Measurements from ENCODE around the gene ATOH8.

Gene ATOH8
- 0 to 2.0 (median 0.11) reads per million in 9 experiments for total RNA-seq

GRCh38 chr2:85753525-85754312, at the start of gene ATOH8:
TSS of gene ATOH8 (plus strand) at chr2:85753991. CDS start at chr2:85754190, 199 bp downstream.
- DNase-seq (peak in 1 of 3 experiments; percentile 8), ATAC-seq (replicated peaks) (no peak)
- Mint-ChIP-seq H3K36me3 (ENCODE audit: insufficient read depth) (peaks cover 6% of the 10 kb centered on the region), H3K9me3 (no peaks in the 10 kb centered on the region), H3K4me3 (peak within 1 kb of the TSS; percentile 83 to 93), H3K27ac (peak within 1 kb of the TSS in 1 of 2 donors; percentile 90), H3K27me3 (peaks cover 60 to 94% of the 10 kb centered on the region in 2 donors), H3K4me1 (ENCODE audit: low read depth in 2 of 2) (peaks cover 11 to 16% of the 10 kb centered on the region in 2 donors)

- H3K4me1 Mint-ChIP-seq (ENCODE audit: low read depth in 2 of 2): peaks cover 37 to 41% of the 10 kb centered on the region in 2 donors
- peak overlapping the region; percentile 80 to 92 for H3K27ac Mint-ChIP-seq
- peaks cover 20% of the 10 kb centered on the region for H3K36me3 Mint-ChIP-seq (ENCODE audit: insufficient read depth)
- H3K9me3 Mint-ChIP-seq: no peaks in the 10 kb centered on the region
- peak overlapping the region; percentile 11 to 64 for H3K4me3 Mint-ChIP-seq
- H3K27me3 Mint-ChIP-seq: no peaks in the 10 kb centered on the region
- no peak for ATAC-seq (replicated peaks)
- DNase-seq: no peak
Measured at GRCh38 chr2:85704038-85704437, 49.8 kb upstream of the ATOH8 start.

GRCh38 chr2:85704800-85705679, 48.8 kb upstream of the ATOH8 start:
- no peaks in the 10 kb centered on the region for H3K9me3 Mint-ChIP-seq
- peaks cover 37 to 38% of the 10 kb centered on the region in 2 donors for H3K4me1 Mint-ChIP-seq (ENCODE audit: low read depth in 2 of 2)
- peak overlapping the region; percentile 80 to 92 for H3K27ac Mint-ChIP-seq
- H3K36me3 Mint-ChIP-seq (ENCODE audit: insufficient read depth): peaks cover 13% of the 10 kb centered on the region
- ATAC-seq (replicated peaks): peak; percentile 76
- peak in 2 of 3 experiments; percentile 52 to 56 for DNase-seq
- peak overlapping the region; percentile 63 to 64 for H3K4me3 Mint-ChIP-seq
- H3K27me3 Mint-ChIP-seq: no peaks in the 10 kb centered on the region

GRCh38 chr2:85705680-85706039, 48.1 kb upstream of the ATOH8 start:
- peaks cover 10% of the 10 kb centered on the region for H3K36me3 Mint-ChIP-seq (ENCODE audit: insufficient read depth)
- ATAC-seq (replicated peaks) (no peak), DNase-seq (no peak)
- no peaks in the 10 kb centered on the region for H3K9me3 Mint-ChIP-seq
- H3K4me1 Mint-ChIP-seq (ENCODE audit: low read depth in 2 of 2): peaks cover 37 to 38% of the 10 kb centered on the region in 2 donors
- no peaks in the 10 kb centered on the region for H3K27me3 Mint-ChIP-seq
- H3K27ac Mint-ChIP-seq: peak overlapping the region in 1 of 2 donors; percentile 80
- H3K4me3 Mint-ChIP-seq: peak overlapping the region in 1 of 2 donors; percentile 64

GRCh38 chr2:85706063-85706462, 47.7 kb upstream of the ATOH8 start:
- peak overlapping the region in 1 of 2 donors; percentile 80 for H3K27ac Mint-ChIP-seq
- no peaks in the 10 kb centered on the region for H3K27me3 Mint-ChIP-seq
- no peaks in the 10 kb centered on the region for H3K9me3 Mint-ChIP-seq
- H3K4me1 Mint-ChIP-seq (ENCODE audit: low read depth in 2 of 2): peaks cover 37 to 38% of the 10 kb centered on the region in 2 donors
- DNase-seq (no peak), ATAC-seq (replicated peaks) (no peak)
- H3K4me3 Mint-ChIP-seq: peak overlapping the region in 1 of 2 donors; percentile 64
- H3K36me3 Mint-ChIP-seq (ENCODE audit: insufficient read depth): peaks cover 6% of the 10 kb centered on the region

GRCh38 chr2:85706599-85707296, 47.0 kb upstream of the ATOH8 start:
- peaks cover 7% of the 10 kb centered on the region for H3K36me3 Mint-ChIP-seq (ENCODE audit: insufficient read depth)
- ATAC-seq (replicated peaks) (no peak), DNase-seq (no peak)
- peaks cover 37 to 38% of the 10 kb centered on the region in 2 donors for H3K4me1 Mint-ChIP-seq (ENCODE audit: low read depth in 2 of 2)
- peak overlapping the region; percentile 29 to 80 for H3K27ac Mint-ChIP-seq
- no peaks in the 10 kb centered on the region for H3K9me3 Mint-ChIP-seq
- H3K27me3 Mint-ChIP-seq: peaks cover 0 to 6% of the 10 kb centered on the region in 2 donors
- peak overlapping the region; percentile 6 to 50 for H3K4me3 Mint-ChIP-seq

GRCh38 chr2:85707304-85707703, 46.5 kb upstream of the ATOH8 start:
- H3K9me3 Mint-ChIP-seq: no peaks in the 10 kb centered on the region
- peak overlapping the region; percentile 6 to 50 for H3K4me3 Mint-ChIP-seq
- H3K27ac Mint-ChIP-seq: peak overlapping the region; percentile 29 to 80
- H3K27me3 Mint-ChIP-seq: peaks cover 0 to 6% of the 10 kb centered on the region in 2 donors
- H3K4me1 Mint-ChIP-seq (ENCODE audit: low read depth in 2 of 2): peaks cover 36 to 38% of the 10 kb centered on the region in 2 donors
- peaks cover 7% of the 10 kb centered on the region for H3K36me3 Mint-ChIP-seq (ENCODE audit: insufficient read depth)
- DNase-seq (peak; percentile 76 to 81 (median 77)), ATAC-seq (replicated peaks) (peak; percentile 73)

- Mint-ChIP-seq H3K27ac (no peak overlapping the region), H3K4me1 (ENCODE audit: low read depth in 2 of 2) (peaks cover 27 to 29% of the 10 kb centered on the region in 2 donors), H3K4me3 (no peak overlapping the region), H3K36me3 (ENCODE audit: insufficient read depth) (peaks cover 7% of the 10 kb centered on the region), H3K9me3 (no peaks in the 10 kb centered on the region), H3K27me3 (peaks cover 0 to 6% of the 10 kb centered on the region in 2 donors)
- no peak for ATAC-seq (replicated peaks)
- DNase-seq: no peak
Measured at GRCh38 chr2:85708641-85709040, 45.1 kb upstream of the ATOH8 start.

- DNase-seq (no peak), ATAC-seq (replicated peaks) (no peak)
- peaks cover 0 to 6% of the 10 kb centered on the region in 2 donors for H3K27me3 Mint-ChIP-seq
- H3K4me3 Mint-ChIP-seq: no peak overlapping the region
- H3K36me3 Mint-ChIP-seq (ENCODE audit: insufficient read depth): peaks cover 4% of the 10 kb centered on the region
- peaks cover 23 to 30% of the 10 kb centered on the region in 2 donors for H3K4me1 Mint-ChIP-seq (ENCODE audit: low read depth in 2 of 2)
- no peak overlapping the region for H3K27ac Mint-ChIP-seq
- H3K9me3 Mint-ChIP-seq: no peaks in the 10 kb centered on the region
Measured at GRCh38 chr2:85709401-85709811, 44.4 kb upstream of the ATOH8 start.

- peaks cover 0 to 6% of the 10 kb centered on the region in 2 donors for H3K27me3 Mint-ChIP-seq
- no peak for DNase-seq
- H3K27ac Mint-ChIP-seq: no peak overlapping the region
- H3K9me3 Mint-ChIP-seq: no peaks in the 10 kb centered on the region
- H3K4me1 Mint-ChIP-seq (ENCODE audit: low read depth in 2 of 2): peaks cover 11 to 16% of the 10 kb centered on the region in 2 donors
- H3K4me3 Mint-ChIP-seq: no peak overlapping the region
- no peak for ATAC-seq (replicated peaks)
- peaks cover 2% of the 10 kb centered on the region for H3K36me3 Mint-ChIP-seq (ENCODE audit: insufficient read depth)
Measured at GRCh38 chr2:85710687-85711577, 42.9 kb upstream of the ATOH8 start.

GRCh38 chr2:85711578-85712060, 42.2 kb upstream of the ATOH8 start:
- no peak overlapping the region for H3K27ac Mint-ChIP-seq
- no peak overlapping the region for H3K4me3 Mint-ChIP-seq
- peaks cover 8 to 10% of the 10 kb centered on the region in 2 donors for H3K4me1 Mint-ChIP-seq (ENCODE audit: low read depth in 2 of 2)
- ATAC-seq (replicated peaks) (no peak), DNase-seq (no peak)
- H3K36me3 Mint-ChIP-seq (ENCODE audit: insufficient read depth): peaks cover 2% of the 10 kb centered on the region
- no peaks in the 10 kb centered on the region for H3K9me3 Mint-ChIP-seq
- H3K27me3 Mint-ChIP-seq: peaks cover 0 to 6% of the 10 kb centered on the region in 2 donors

GRCh38 chr2:85712336-85712735, 41.5 kb upstream of the ATOH8 start:
- Mint-ChIP-seq H3K9me3 (no peaks in the 10 kb centered on the region), H3K4me1 (ENCODE audit: low read depth in 2 of 2) (peaks cover under 1 to 6% of the 10 kb centered on the region in 2 donors), H3K36me3 (ENCODE audit: insufficient read depth) (peaks cover 2% of the 10 kb centered on the region), H3K27me3 (peaks cover 0 to 6% of the 10 kb centered on the region in 2 donors), H3K27ac (no peak overlapping the region), H3K4me3 (no peak overlapping the region)
- DNase-seq (no peak), ATAC-seq (replicated peaks) (no peak)
